ENCODE results near the gene KDM3A. TPM values are rescaled to one million over a fixed set of nuclear protein-coding genes. Genes with fewer than 3 reads are reported as not detected.

The KDM3A gene
- total and polyA plus RNA-seq, 2 experiments from 2014 or later, result 8.9 to 21.8 TPM

DNA sequence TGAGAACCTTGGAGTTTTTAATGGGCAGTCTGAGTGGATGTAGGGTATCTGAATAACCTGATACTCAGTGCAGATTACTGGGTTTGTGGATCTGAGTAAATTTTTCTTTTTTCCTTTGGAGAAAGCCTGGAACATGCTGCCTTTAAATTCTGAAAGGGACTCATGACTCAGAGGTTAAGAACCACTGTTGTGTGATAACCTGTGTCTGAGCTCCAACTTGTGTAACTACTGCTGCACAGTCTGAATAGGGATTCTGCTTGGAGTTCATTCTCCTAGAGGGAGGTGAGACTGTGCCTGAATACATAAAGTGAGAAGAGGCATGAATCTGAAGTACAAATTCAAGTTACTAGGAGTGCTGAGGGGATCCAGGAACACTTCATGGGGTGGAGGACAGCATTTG lies 36.2 kb downstream of the KDM3A start:
- H2AFZ ChIP-seq, result no peak overlapping the region
- peaks cover 11% of the 10 kb centered on the region for H3K36me3 ChIP-seq (ENCODE audit: insufficient read depth)
- no peak overlapping the region for H3K4me2 ChIP-seq
- DNase-seq (ENCODE audit: low spot score) (no peak), ATAC-seq (no peak)
- no peaks in the 10 kb centered on the region for H3K27me3 ChIP-seq (ENCODE audit: insufficient read depth)
- TF ChIP-seq, protein P1, sequence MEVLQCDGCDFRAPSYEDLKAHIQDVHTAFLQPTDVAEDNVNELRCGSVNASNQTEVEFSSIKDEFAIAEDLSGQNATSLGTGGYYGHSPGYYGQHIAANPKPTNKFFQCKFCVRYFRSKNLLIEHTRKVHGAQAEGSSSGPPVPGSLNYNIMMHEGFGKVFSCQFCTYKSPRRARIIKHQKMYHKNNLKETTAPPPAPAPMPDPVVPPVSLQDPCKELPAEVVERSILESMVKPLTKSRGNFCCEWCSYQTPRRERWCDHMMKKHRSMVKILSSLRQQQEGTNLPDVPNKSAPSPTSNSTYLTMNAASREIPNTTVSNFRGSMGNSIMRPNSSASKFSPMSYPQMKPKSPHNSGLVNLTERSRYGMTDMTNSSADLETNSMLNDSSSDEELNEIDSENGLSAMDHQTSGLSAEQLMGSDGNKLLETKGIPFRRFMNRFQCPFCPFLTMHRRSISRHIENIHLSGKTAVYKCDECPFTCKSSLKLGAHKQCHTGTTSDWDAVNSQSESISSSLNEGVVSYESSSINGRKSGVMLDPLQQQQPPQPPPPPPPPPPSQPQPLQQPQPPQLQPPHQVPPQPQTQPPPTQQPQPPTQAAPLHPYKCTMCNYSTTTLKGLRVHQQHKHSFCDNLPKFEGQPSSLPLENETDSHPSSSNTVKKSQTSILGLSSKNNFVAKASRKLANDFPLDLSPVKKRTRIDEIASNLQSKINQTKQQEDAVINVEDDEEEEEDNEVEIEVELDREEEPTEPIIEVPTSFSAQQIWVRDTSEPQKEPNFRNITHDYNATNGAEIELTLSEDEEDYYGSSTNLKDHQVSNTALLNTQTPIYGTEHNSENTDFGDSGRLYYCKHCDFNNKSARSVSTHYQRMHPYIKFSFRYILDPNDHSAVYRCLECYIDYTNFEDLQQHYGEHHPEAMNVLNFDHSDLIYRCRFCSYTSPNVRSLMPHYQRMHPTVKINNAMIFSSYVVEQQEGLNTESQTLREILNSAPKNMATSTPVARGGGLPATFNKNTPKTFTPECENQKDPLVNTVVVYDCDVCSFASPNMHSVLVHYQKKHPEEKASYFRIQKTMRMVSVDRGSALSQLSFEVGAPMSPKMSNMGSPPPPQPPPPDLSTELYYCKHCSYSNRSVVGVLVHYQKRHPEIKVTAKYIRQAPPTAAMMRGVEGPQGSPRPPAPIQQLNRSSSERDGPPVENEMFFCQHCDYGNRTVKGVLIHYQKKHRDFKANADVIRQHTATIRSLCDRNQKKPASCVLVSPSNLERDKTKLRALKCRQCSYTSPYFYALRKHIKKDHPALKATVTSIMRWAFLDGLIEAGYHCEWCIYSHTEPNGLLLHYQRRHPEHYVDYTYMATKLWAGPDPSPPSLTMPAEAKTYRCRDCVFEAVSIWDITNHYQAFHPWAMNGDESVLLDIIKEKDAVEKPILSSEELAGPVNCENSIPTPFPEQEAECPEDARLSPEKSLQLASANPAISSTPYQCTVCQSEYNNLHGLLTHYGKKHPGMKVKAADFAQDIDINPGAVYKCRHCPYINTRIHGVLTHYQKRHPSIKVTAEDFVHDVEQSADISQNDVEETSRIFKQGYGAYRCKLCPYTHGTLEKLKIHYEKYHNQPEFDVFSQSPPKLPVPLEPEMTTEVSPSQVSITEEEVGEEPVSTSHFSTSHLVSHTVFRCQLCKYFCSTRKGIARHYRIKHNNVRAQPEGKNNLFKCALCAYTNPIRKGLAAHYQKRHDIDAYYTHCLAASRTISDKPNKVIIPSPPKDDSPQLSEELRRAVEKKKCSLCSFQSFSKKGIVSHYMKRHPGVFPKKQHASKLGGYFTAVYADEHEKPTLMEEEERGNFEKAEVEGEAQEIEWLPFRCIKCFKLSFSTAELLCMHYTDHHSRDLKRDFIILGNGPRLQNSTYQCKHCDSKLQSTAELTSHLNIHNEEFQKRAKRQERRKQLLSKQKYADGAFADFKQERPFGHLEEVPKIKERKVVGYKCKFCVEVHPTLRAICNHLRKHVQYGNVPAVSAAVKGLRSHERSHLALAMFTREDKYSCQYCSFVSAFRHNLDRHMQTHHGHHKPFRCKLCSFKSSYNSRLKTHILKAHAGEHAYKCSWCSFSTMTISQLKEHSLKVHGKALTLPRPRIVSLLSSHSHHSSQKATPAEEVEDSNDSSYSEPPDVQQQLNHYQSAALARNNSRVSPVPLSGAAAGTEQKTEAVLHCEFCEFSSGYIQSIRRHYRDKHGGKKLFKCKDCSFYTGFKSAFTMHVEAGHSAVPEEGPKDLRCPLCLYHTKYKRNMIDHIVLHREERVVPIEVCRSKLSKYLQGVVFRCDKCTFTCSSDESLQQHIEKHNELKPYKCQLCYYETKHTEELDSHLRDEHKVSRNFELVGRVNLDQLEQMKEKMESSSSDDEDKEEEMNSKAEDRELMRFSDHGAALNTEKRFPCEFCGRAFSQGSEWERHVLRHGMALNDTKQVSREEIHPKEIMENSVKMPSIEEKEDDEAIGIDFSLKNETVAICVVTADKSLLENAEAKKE (CRISPR knock-in tag; IDR thresholded peaks at IDR 0.05), result no peak
- TF ChIP-seq JUNB (IDR thresholded peaks at IDR 0.05; ENCODE audit: unreplicated experiment) (no peak), NANOG (IDR thresholded peaks at IDR 0.05; ENCODE audit: borderline replicate concordance) (no peak)
- Mint-ChIP-seq H3K36me3 (ENCODE audit: low read depth) (peaks cover 32% of the 10 kb centered on the region), H3K4me3 (no peak overlapping the region), H3K27ac (no peak overlapping the region), H3K27me3 (ENCODE audit: insufficient read depth, low read depth, poor library complexity) (peaks cover 3% of the 10 kb centered on the region), H3K4me1 (peaks cover 20% of the 10 kb centered on the region), H3K9me3 (no peaks in the 10 kb centered on the region)
- peaks cover 6% of the 10 kb centered on the region; the same call in 1 of the 2 replicates for H4K20me1 ChIP-seq (replicated peaks; ENCODE audit: insufficient read depth)
- H3K27ac ChIP-seq (ENCODE audit: low read depth), result no peak overlapping the region
- H3F3A ChIP-seq (replicated peaks; ENCODE audit: low read depth), result no peaks in the 10 kb centered on the region
- H3K79me2 ChIP-seq (replicated peaks; ENCODE audit: insufficient read depth), result no peaks in the 10 kb centered on the region
- H3K4me3 ChIP-seq, result no peak overlapping the region
- H3K4me1 ChIP-seq (ENCODE audit: insufficient read depth), result no peaks in the 10 kb centered on the region
- H3K9me2 ChIP-seq (ENCODE audit: insufficient read depth), result no peaks in the 10 kb centered on the region

DNA sequence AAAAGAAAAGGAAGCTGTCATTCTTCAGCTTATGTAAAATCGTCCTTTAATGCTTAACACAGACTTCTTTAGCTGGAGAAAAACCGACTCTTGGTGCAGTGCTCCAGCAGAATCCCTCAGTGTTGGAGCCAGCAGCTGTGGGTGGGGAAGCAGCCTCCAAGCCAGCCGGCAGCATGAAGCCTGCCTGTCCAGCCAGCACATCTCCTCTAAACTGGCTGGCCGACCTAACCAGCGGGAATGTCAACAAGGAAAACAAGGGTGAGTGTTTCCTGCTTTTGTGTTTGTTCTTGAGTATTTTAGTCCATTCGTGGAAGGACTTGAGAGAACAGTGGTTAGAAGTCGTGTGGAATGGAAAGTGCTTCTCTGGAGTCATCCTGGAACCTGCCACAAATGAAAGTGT lies 38.9 kb downstream of the KDM3A start:
- no peak overlapping the region for H3K4me3 Mint-ChIP-seq
- no peaks in the 10 kb centered on the region for H3F3A ChIP-seq (replicated peaks; ENCODE audit: low read depth)
- no peak for TF ChIP-seq NANOG (IDR thresholded peaks at IDR 0.05; ENCODE audit: borderline replicate concordance)
- TF ChIP-seq, protein P2, sequence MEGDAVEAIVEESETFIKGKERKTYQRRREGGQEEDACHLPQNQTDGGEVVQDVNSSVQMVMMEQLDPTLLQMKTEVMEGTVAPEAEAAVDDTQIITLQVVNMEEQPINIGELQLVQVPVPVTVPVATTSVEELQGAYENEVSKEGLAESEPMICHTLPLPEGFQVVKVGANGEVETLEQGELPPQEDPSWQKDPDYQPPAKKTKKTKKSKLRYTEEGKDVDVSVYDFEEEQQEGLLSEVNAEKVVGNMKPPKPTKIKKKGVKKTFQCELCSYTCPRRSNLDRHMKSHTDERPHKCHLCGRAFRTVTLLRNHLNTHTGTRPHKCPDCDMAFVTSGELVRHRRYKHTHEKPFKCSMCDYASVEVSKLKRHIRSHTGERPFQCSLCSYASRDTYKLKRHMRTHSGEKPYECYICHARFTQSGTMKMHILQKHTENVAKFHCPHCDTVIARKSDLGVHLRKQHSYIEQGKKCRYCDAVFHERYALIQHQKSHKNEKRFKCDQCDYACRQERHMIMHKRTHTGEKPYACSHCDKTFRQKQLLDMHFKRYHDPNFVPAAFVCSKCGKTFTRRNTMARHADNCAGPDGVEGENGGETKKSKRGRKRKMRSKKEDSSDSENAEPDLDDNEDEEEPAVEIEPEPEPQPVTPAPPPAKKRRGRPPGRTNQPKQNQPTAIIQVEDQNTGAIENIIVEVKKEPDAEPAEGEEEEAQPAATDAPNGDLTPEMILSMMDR (conservative IDR thresholded peaks at IDR 0.05; ENCODE audit: low read depth in 2 of 2), result no peak
- TF ChIP-seq CREB1 (CRISPR knock-in tag; IDR thresholded peaks at IDR 0.05; ENCODE audit: low read depth), result no peak
- TF ChIP-seq STAT1 (IDR thresholded peaks at IDR 0.05; ENCODE audit: unreplicated experiment), result no peak

More for the DNA sequence above, 38.9 kb downstream of the KDM3A start:
- Histone ChIP-seq H3K4me2 (no peak overlapping the region), H2AFZ (no peak overlapping the region), H3K36me3 (ENCODE audit: insufficient read depth) (peaks cover 14% of the 10 kb centered on the region), H3K79me2 (replicated peaks; ENCODE audit: insufficient read depth) (no peaks in the 10 kb centered on the region), H3K9me2 (ENCODE audit: insufficient read depth) (no peaks in the 10 kb centered on the region), H3K27ac (ENCODE audit: low read depth) (no peak overlapping the region), H3K27me3 (ENCODE audit: insufficient read depth) (no peaks in the 10 kb centered on the region), H3K4me3 (no peak overlapping the region), H4K20me1 (replicated peaks; ENCODE audit: insufficient read depth) (peaks cover 5% of the 10 kb centered on the region), H3K4me1 (ENCODE audit: insufficient read depth) (no peaks in the 10 kb centered on the region)
- DNase-seq (ENCODE audit: low spot score) (no peak), ATAC-seq (no peak)
- H3K36me3 Mint-ChIP-seq (ENCODE audit: low read depth), result peaks cover 51% of the 10 kb centered on the region
- H3K27me3 Mint-ChIP-seq (ENCODE audit: insufficient read depth, low read depth, poor library complexity), result peaks cover 3% of the 10 kb centered on the region
- peaks cover 20% of the 10 kb centered on the region for H3K4me1 Mint-ChIP-seq
- no peaks in the 10 kb centered on the region for H3K9me3 Mint-ChIP-seq
- H3K27ac Mint-ChIP-seq, result 0 out of 2 replicates have a peak overlapping the region, but pooled peaks have one; percentile 21
